Activated T-cell treated with anti-CD3 and anti-CD28 coated beads, Interleukin-2, amount 50 U/mL, for 48 hours (primary cell): Measurements from ENCODE around the gene POLR2L.

ENCODE experiments used
- DNase-seq, 2 experiments: peaks; one replicate each; pipeline ENCODE4 v3.0.0-alpha.2; 2020

Gene POLR2L

DNA sequence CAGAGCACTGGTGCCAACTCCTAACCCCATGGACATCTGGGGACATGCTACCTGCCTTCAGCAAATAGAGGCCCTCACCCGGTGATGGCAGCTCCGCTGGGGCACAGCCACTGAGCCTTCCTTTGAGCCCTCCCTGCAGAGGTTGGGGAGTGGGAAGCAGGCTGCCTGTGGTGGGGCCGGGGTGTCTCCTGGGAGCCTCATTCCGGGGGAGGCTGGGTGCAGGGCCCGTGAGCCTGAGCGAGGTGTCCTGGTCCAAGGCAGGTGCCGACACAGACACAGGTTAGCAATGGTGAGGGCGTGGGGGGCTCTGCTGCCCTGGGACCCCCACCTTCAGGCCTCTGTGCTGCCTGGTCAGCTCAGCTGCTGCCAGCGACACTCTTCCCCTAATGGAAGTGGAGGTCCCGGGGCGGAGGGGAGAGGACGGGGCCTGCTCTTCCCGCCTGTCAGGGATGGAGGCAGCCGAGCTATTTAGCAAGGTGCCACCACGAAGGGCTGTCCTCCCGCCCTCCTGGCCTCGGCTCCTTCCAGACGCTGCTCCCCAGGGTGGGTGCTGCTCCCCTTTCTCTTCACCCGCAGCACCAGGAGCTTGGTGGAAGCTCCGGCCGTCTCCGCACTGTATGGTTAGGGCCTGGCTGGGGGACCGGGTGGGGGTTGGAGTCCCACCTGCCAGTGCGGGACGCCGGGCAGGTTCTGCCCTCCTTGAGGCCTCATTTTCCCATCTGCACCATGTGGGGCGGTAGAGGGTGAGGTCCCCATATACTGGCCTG lies 11.5 kb upstream of the POLR2L start:
- DNase-seq, result no peak

DNA sequence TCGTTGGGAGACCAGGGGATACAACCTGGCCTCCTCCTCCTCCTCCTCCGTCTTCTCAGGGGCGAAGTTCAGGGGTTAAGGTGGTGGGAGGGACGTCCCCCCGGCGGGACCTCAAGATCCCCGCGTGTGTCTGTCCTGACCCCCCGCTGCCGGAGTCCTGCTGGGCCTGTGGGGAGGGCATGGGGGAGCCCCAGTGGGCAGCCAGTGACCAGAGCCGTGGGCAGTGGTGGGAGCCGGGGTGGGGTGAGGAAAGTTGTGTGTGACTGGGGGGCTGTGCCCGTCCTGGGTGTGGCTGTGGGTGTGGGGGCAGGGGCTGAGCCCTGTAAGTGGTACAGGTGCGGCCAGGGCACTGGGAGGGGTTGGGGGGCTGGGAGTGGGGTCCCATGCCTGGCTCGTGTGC lies 10.4 kb upstream of the POLR2L start:
- DNase-seq, result no peak

DNA sequence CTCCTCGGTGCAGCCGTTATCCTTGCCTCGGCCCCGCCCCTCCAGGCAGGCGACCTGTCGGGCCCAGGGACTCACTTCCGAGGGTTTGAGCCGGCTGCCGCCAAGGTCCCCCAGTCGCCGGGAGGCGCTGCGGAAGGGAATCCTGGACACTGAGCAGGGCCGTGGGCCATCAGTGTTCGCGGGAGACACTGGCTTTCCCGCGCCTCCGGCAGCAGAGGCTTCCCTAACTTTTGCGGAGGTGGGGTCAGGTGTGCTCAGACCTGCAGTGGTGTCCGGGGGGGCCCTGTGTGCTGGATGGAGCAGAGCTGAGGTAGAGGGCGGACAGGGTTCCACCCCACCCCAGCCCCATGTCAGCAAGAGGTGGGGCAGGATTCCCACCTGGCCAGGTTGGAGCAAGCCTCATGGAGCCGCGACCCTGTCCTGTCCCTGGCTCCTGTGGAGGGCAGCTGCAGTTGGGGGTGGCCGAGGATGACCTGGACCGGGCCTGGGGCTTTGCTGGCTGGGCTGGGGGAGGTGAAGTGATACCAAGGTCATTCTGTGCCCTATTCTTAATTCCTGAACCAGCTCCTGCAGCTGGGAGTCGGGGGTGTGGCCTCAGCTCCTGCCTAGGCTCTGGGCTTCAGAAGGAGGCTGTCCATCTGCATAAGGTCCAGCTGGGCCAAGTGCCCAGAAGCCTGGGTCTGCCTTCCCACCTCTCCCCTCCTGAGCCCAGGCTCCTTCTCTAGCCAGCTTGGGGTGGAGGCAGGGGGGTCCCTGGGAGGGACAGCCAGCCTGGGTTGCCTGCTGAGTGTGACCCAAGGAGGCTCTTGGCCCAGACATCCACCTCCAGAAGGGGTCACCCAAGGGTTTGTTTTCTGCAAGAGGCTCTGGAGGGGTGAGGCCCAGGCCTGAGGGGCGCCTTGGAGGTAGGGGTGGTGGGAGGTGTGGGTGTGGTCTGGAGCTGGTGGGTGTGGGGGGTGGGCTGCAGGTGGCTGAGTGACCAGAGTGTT lies 8.7 kb upstream of the POLR2L start:
- no peak for DNase-seq

DNA sequence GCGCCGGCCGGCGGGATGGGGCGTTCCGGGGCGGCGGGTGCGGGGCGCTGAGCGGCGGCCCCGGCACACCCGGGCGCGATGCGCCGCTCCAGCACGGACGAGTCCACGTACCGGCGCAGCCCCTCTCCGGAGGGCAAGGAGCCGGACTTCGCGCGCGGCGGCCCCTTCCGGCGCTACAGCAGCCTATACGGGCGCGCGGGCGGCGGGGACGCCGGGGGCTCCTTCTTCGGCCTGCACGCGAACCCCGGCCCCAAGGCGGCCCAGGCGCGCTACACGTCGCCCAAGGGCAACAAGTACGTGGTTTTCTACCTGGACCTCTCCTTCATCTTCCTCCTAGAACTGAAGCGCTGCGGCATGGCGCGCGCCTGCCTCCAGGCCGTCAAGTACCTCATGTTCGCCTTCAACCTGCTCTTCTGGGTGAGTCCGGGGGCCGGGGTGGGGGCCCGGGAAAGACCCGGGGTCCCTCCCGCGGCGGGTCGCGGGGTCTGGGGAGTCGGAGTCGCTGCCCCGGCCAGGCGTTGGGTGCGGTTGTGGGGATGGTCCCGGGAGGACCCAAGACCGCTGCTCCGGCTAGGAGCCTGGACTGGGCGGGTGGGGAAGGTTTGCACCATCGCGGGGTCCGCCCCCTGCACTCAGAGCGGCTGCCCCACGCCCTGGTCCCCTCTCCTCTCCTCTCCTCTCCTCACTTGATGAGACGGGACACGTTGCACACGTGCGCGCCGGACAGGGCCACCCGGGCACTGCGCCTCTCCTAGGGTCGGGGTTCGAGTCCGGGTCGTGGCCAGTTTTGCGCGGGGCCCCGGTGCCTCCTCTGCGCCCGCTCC lies 7.8 kb upstream of the POLR2L start:
- no peak for DNase-seq

DNA sequence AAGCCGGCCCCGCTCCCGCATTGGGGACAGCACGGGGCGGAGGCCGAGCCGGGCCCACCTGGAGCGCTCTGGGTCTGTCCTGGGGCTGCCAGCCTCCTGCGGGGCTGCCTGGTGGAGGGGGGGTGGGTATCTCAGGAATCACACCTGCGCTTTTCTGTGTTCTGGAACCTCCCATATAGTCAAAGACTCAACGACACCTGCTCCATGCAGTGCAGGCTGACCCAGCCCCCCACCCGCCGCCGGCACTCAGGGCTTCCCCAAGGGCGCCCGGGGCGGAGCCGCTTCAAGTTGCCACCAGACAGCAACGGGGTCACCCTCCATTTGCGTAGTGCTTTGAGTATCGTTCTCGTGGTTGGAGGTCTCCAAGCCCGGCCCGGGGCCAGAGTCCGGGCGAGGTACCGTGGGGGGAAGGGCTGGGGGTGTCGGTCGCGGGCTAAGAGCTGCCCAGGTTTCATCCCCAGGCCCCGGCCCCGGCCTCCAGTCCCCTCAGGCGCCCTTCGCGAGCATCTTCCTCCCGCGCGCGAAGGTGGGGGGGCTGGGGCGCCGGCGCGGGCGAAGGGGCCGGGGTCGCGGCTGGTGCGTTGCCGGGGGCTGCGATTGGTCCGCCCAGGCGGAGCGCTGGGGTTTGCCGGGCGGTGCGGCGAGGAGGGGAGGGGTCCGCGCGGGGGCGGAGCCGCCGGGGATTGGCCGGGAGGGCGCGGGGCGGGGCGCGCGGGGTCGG lies 6.9 kb upstream of the POLR2L start:
- peak in 1 of 2 experiments; percentile 62 for DNase-seq

DNA sequence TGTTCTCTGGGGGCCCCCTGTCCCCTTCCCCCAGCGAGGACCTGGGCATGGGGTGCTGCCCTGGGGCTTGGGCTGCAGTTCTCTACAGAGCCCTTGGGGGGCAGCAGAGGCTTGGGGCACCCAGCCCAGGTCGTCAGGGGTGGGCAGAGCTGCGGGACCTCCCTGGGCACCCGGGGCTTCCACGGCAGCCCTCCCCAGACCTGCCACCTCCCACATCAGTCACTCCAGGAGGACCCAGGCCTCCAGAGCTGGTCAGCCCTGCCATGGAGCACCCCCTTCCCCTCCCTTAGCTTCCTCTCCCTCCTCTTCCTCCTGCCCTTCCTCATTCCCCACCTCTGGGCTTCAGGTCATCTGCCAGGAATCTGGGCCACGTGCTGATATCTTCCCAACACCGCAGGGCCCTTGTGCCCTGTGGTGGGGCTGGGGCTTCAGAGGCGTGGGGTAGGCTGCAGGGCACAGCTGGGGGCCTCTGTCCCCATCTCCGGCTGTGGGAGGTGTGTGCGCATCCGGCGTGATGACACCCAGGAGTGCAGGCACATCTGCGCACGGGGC lies 6.1 kb upstream of the POLR2L start:
- peak; percentile 78 to 82 for DNase-seq

DNA sequence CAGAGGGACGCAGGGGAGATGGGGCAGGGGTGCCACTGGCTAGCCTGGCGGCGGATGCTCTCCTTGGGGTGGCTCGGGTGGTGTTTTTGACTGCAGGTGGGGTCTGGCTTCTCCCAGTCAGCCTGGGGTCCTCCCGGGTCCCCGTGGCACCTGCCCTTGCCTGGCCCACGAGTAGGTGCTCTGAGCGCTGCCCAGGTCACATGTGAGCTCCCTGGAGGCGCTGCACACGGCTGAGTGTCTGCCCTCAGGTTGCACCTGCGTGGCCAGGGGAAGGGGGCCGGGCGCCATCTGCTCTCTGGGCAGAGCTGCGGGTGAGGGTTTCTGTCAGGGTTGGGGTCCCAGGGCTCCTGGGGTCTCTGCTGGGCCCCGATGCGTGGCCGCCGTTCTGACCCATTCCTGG lies 5.5 kb upstream of the POLR2L start:
- no peak for DNase-seq

DNA sequence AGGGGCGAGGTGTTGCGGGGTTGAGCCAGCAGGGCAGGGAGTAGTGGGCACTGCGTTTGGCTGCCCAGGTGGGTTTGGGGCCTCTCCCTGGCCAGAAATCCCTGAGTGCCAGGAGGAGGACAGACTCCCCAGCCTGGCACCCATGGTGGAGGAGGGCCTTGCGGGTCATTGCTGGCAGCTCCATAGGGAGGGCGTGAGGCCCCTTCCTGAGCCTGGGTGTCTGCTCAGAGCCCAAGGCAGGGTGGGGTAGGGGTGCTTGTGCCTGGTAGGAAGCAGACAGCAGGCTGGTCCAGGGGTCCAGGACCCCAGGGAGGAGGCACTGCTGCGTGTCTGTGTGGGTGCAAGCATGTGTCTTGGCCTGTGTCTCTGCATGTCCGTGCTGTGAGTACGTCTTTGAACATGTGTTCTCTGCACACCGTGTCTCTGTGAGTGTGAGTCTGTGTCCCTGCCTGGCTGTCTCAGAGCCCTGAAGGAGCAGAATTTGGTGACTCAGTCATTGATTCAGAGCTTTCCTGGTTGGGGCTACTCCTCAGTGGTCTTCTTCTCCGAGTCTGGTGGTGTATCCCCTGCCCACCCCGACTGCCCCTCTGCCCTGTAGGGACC lies 4.3 kb upstream of the POLR2L start:
- DNase-seq, result no peak

DNA sequence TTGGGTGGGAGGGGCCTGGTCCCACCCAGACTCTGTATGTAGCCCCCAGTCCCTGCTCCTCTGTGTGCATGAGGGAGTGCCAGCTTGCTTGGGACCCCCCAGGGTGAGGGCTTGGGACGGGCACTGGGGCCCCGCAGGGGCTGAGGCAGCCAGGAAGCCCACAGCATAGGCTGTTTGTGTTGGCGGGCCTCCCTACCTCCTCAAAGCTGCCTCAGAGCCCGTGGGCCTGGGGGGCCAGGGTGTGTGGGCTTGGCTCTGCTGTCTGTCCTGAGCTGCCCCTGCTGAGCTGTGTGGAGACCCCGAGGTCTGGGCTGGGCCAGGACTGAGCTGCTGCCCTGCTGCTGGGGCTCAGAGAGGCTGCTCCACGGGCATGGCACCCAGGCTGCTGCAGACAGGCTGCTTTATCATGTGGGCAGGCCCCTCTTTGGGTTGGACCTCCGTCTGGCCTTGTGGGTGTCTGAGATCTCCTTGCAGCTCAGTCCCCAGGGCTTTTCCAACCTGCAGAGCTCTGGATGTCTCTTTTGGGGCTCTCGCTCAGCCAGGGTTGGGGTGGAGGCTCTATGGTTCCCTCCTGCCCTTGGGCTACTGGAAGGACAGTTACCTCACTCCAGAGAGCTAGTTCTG lies 3.7 kb upstream of the POLR2L start:
- no peak for DNase-seq

DNA sequence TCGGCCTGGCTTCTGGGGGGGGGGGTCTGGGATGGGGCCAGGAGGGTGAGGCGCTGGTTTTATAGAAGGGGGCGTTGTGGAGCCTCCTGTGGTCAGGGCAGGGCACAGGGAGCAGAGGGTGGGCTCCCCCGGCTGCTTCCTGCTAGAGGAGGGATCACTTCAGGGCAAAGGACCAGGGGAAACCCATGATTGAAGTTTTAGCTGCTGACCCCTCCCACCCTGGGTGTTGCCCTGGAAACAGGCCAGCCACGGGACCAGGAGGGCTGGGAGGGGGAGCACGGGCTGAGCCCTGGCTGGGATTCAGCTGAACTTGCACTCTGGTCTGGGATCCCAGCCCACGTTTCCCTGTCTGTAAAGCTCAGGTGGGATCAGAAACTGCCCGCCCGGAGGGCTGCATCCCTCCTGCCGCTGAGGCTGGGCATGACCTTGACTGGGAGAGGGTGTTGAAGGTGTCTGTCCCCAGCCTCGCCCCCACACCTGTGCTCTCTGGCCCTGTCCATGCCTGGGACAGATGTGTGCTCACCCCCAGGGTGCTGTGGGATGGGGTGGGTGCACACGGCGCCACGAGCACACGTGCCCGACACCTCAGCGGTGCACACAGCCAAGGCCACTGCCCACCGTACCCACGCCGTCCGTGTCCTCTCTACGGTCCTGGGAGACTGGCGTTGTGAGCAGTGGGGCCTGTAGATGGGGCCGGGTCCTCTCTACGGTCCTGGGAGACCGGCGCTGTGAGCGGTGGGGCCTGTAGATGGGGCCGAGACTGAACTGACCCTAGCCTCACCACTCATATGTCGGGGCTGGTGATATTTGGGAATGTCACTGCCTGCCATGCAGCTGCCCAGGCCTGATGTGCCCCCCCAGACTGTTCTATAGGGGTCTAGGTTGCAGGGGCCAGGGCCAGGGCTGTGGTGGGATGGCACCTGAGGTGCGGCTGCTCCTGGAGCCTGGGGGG lies 2.6 kb upstream of the POLR2L start:
- DNase-seq, result no peak

DNA sequence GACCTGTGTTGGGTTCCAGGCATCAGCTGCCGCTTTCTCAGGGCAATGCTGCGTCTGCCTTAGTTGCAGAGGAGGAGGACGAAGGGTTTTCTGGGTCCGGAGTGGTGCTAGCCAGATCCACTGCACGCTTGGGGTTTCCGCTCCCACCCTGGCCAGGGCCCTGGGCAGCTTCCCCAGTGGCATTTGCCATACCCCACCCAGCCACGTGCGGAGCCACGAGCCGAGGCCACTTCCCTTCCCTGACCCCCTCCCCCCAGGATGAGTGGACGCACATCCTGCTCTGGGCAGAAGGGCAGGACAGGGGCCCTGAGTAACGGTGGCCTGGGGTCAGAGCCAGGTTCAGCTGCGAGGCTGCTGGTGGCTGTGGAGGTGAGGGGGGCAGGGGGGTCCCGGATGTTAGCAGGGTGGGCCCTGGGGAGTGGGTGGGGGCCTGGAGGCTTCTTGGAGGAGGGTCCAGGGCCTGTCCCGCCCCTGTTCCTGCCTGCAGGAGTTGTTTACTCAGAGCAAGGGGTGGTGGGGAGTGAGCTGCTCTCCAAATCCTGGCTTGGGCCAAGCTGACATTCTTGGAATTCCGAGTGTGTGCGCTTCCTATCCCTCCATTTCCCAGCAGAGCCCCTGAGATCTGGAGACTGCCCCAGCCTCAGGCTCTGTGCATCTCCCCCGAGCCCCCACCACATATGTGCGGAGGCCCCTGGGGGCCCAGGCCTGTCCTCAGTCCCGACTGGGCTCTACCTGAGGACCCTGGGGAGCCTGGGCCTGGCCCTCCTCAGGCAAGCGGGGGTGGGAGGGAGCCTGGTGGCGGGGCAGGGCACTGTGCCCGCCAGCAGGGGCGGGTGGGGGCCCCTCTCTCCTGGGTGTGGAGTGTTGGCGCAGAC lies 1.7 kb upstream of the POLR2L start:
- DNase-seq, result no peak

DNA sequence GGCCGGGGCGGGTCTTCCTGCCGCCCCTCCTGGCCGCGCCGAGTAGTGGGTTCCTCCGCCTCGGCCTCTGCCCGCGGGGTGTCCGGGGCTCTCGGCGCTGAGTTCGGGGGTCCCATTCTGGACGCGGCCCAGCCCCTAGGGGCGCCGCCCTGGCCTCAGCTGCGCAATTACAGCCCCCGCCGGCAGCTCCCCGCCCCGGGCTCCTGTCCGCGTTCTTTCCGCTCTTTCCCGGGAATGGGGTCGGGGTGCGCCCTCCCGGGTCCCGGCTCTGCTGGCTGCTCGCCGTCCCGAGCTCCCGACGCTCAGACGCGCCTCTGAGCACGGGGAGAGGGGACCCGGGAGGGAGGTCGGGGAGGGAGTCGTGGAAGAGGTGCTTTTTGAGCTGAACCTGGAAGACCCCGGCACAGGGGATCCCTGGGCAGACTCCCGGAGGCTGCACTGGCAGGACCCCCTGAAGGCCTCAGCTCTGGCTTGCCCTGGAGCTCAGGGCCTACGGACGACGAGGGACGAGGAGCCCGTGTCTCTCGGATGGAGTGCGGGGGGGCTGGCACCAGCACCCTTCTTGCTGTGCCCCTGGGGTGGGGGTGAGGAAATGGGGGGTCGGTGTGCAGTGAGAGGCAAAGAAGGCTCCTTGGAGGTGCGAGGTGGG lies 881 bp upstream of the POLR2L start:
- no peak for DNase-seq

DNA sequence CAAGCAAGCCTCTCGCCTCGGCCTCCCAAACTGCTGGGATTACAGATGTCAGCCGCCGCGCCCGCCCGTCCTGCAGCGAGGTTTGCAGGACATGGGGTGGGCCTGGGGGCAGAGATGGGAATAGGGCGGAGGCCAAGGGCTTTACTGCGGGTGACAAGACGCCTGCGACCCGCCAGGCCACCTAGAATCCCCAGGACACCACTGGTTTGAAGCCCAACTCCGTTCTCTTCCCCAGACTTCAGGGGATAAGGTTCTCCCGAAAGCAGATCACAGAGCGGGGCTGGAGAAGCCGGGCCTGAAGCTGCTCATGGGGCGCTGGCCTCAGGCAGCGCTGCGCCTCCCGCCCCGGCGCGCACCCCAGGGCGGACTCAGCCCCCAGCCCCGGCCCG lies 354 bp downstream of the POLR2L start:
- DNase-seq, result peak in 1 of 2 experiments; percentile 44

DNA sequence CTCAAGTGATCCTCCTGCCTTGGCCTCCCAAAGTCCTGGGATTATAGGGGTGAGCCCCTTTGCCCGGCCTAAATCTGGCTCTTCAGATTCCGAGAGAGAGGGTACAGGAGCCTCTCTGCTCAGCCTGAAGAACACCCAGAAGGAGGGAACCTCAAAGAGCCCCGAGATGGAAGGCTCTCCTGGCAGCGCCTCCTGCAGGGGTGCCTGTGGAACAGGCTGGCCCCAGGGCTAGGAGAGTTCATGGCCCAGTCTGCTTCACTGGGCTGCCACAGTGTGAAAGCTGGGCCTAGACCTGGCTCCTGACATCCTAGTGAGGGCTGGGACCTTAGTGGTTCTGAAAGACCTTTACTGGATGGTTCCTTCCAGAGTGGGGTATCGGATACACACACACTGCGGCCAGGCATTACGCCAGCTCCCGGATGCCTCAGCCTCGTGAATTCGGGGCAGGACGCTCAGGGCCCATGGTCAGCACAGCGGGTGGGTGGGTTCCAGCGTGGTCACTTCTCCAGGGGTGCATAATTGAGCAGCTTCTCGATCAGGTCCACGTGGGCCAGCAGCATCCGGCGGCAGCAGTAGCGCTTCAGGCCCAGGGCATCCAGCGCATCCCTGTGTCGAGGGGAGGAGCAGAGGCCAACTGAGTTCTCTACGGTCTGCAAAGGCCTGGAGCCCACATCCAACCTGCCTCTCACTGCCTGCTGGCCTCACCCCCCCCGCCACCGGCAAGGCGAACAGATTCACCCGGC lies 2.3 kb downstream of the POLR2L start:
- DNase-seq, result no peak

DNA sequence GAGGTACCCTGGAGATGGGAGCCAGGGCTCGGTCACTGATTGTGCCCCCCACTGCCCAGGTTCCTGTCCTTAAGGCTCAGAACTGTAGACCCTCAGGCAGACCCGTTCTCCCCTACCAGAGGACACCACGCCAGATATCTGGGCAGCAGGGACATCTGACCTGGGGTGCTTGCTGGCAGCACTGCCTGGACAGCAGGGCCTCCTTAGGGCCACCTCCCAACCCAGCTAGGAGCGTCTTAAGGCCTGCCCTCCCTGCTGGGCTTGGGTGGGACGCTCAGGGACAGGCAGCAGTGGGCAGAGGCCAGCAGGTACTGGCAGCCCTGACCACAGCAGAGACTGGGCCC lies 3.1 kb downstream of the POLR2L start:
- no peak for DNase-seq

DNA sequence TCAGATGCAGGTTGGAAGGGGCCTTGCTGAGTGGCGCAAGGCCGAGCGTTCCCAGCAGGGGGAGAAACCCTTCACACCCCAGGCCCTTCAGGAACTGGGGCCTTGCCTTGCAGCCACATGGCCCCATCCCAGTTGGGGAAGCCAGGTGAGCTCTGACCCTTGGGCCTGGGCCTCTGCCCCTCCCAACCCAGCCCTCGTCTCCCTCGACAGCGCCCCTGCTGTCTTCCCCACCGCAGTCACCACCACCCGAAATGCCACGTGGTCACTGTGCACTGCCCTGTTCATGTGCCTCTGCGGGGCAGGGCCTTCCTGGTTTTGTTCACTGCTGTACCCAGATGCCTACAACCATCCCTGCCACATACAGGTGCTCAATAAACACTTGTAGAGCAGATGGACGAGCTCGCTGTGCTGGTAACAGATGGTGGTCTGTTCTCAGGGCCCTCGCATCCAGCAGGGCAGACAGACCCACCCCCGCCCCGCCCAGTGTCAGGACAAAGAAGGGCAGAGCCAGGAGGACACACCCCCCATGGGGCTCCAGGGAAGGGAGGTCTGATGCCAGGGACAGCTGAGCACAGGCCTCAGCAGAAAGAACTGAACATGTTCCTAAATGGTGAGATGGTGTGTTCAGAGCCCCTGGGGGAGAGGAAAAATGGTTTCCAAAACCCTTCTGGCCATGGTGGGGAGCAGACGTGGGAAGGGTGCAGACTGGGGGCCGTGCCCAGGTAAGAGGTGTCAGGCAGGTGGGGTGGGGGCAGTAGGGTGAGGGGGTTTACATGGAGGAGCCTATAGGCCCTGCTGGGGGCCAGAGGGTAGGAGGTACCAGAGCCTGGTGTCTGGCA lies 3.7 kb downstream of the POLR2L start:
- DNase-seq, result no peak

DNA sequence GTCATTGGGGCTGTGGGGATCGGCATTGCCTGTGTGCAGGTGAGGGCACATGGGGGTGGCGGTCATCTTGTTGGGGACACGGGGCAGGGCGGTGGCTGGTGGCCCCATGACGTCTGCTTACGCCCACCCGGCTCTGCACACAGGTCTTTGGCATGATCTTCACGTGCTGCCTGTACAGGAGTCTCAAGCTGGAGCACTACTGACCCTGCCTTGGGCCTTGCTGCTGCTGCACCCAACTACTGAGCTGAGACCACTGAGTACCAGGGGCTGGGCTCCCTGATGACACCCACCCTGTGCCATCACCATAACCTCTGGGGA lies 4.4 kb downstream of the POLR2L start:
- DNase-seq, result no peak
